H1 (cell line): Measurements from ENCODE around the gene STK32C.

Experiments used
- RAD21 ChIP-seq, 2 experiments: IDR thresholded peaks in 1 of 2; conservative IDR thresholded peaks in 1 of 2; 2 replicates each; pipeline ENCODE4 v1.6.1; 2011; ENCODE audit warnings: low read depth in 2 of 2, low read length in 2 of 2, improper control_type of control experiment in 1 of 2, inconsistent platforms in 1 of 2, mild to moderate bottlenecking in 1 of 2, moderate library complexity in 1 of 2
- YY1 ChIP-seq: IDR thresholded peaks from 2 replicates; pipeline ENCODE4 v1.6.1; 2011; ENCODE audit warnings: low read depth, mild to moderate bottlenecking, low read length

DNA sequence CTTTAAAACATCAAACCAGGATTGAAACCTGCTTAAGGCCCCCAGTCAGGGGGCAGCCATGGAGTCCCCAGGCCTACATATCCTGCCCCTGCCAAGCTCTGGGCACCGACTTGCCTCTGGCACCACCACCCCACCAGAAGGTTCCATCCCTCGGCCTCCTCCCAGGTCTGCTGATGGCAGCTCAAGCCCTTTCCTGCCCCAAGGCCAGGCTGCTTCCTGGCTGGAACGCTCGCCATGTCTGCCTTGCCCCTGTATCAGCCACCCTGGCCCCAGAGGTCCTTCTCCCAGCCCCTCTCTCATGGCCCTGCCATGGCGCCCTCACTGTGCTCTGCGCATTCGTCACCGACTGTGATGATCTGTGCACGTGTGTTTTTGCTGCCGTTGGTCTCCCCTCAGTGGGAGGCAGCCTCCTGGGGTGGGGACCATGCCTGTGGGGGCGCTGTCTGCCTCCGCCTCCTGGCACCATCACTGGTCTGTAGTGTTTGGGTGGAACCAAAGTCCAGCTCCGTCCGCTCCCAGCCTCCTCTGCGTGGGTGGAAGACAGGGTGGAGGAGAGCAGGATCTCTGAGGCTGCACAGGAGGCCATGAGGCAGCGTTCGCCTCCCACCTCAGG lies 117.8 kb downstream of the STK32C start:
- TF ChIP-seq YY1 (no peak), RAD21 (IDR thresholded peaks at IDR 0.05 in 1 of 2, conservative IDR thresholded peaks at IDR 0.05 in 1 of 2; ENCODE audit: low read depth in 2 of 2, low read length in 2 of 2) (no peak)
